Islet of Langerhans (tissue), 1 donor: ENCODE measurements around the gene RERE.
"Not testable (repeated sequence)": the region's sequence is repeated elsewhere in the genome, so short reads cannot be mapped to it uniquely, and the experiment has no call there.

Experiments
- FAIRE-seq: peaks from one replicate; lab custom pipeline; 2011; peaks lifted over from hg19 to GRCh38; lab: Jason Lieb, UNC

The RERE gene

GRCh38 chr1:8468751-8469150 is 348.7 kb downstream of the RERE start:
- FAIRE-seq: no peak

- FAIRE-seq: no peak
Observed at GRCh38 chr1:8467308-8467707, 350.1 kb downstream of the RERE start.

GRCh38 chr1:8465692-8466091 is 351.7 kb downstream of the RERE start:
- no peak for FAIRE-seq

- no peak for FAIRE-seq
Observed at GRCh38 chr1:8465013-8465412, 352.4 kb downstream of the RERE start.

GRCh38 chr1:8464377-8464776 is 353.1 kb downstream of the RERE start:
- no peak for FAIRE-seq

GRCh38 chr1:8463144-8463927 is 354.1 kb downstream of the RERE start:
- FAIRE-seq: no peak

GRCh38 chr1:8462371-8462892 is 355.0 kb downstream of the RERE start:
- FAIRE-seq: no peak

- no peak for FAIRE-seq
Observed at GRCh38 chr1:8461351-8462110, 355.9 kb downstream of the RERE start.

GRCh38 chr1:8460784-8461183 is 356.7 kb downstream of the RERE start:
- FAIRE-seq: peak; percentile 13

GRCh38 chr1:8460132-8460544 is 357.3 kb downstream of the RERE start:
- FAIRE-seq: no peak

GRCh38 chr1:8458607-8459006 is 358.8 kb downstream of the RERE start:
- FAIRE-seq: no peak

- FAIRE-seq: no peak
Observed at GRCh38 chr1:8457760-8458381, 359.6 kb downstream of the RERE start.

- FAIRE-seq: no peak
Observed at GRCh38 chr1:8456991-8457390, 360.4 kb downstream of the RERE start.

GRCh38 chr1:8456308-8456912 is 361.0 kb downstream of the RERE start:
- no peak for FAIRE-seq

- no peak for FAIRE-seq
Observed at GRCh38 chr1:8455700-8456307, 361.6 kb downstream of the RERE start.

- FAIRE-seq: no peak
Observed at GRCh38 chr1:8450312-8450711, 367.1 kb downstream of the RERE start.

- no peak for FAIRE-seq
Observed at GRCh38 chr1:8448911-8449661, 368.4 kb downstream of the RERE start.

GRCh38 chr1:8448505-8448904 is 368.9 kb downstream of the RERE start:
- FAIRE-seq: not testable (repeated sequence)

GRCh38 chr1:8447616-8448150 is 369.8 kb downstream of the RERE start:
- FAIRE-seq: no peak

GRCh38 chr1:8446119-8446518 is 371.3 kb downstream of the RERE start:
- FAIRE-seq: not testable (repeated sequence)
